CD14-positive monocyte (primary cell): ENCODE data around the gene LAMP1. TPM values are rescaled to one million over a fixed set of nuclear protein-coding genes. Genes with fewer than 3 reads are reported as not detected.

Experiments used
- DNase-seq, 3 donors: peaks; one replicate each; pipeline ENCODE4 v3.0.0-alpha.2; 2011 to 2022
- H2AFZ ChIP-seq: 2 replicates; pipeline ENCODE4 v1.6.0; 2012; ENCODE audit warnings: mild to moderate bottlenecking, low read depth, low read length, inconsistent platforms; ENCODE audit not compliant: insufficient read depth, poor library complexity, severe bottlenecking
- H3K27ac ChIP-seq, 2 donors: 1 replicate in 1 of 2; 2 replicates in 1 of 2; pipeline ENCODE4 v1.5.1; 2012 to 2013; ENCODE audit warnings: low read length in 2 of 2, control low read depth in 1 of 2, inconsistent platforms in 1 of 2, low read depth in 1 of 2, mild to moderate bottlenecking in 1 of 2
- H3K27me3 ChIP-seq, 2 donors: one replicate each; pipeline versions ENCODE4 v1.6.0 to v1.6.1; 2011 to 2013; ENCODE audit warnings: low read length in 2 of 2; ENCODE audit not compliant: control insufficient read depth in 2 of 2, insufficient read depth in 2 of 2
- H3K36me3 ChIP-seq, 2 donors: replicated peaks in 1 of 2; 1 replicate in 1 of 2; 2 replicates in 1 of 2; pipeline versions ENCODE4 v1.5.1 to v1.6.1; 2012 to 2013; ENCODE audit warnings: low read length in 2 of 2, control low read depth in 1 of 2, inconsistent platforms in 1 of 2, mild to moderate bottlenecking in 1 of 2; ENCODE audit not compliant: insufficient read depth in 2 of 2, control insufficient read depth in 1 of 2
- H3K4me1 ChIP-seq, 2 donors: 1 replicate in 1 of 2; 2 replicates in 1 of 2; pipeline versions ENCODE4 v1.5.1 to v1.6.1; 2012 to 2013; ENCODE audit warnings: low read length in 2 of 2, control low read depth in 1 of 2, inconsistent platforms in 1 of 2, mild to moderate bottlenecking in 1 of 2, moderate library complexity in 1 of 2; ENCODE audit not compliant: insufficient read depth in 2 of 2, control insufficient read depth in 1 of 2
- H3K4me2 ChIP-seq: replicated peaks from 2 replicates; pipeline ENCODE3; 2012; ENCODE audit warnings: low read length, moderate library complexity, mild to moderate bottlenecking; ENCODE audit not compliant: poor library complexity, severe bottlenecking; ENCODE audit errors: extremely low read depth
- H3K4me3 ChIP-seq, 3 experiments: fragments of 200-600 bp in 1 of 3; sonication (generic) in 1 of 3; replicated peaks in 1 of 3; 1 replicate in 2 of 3; 2 replicates in 1 of 3; pipeline ENCODE4 v1.5.1; 2011 to 2013; ENCODE audit warnings: low read length in 3 of 3, mild to moderate bottlenecking in 3 of 3, control low read depth in 2 of 3, low read depth in 2 of 3, inconsistent platforms in 1 of 3, moderate library complexity in 1 of 3
- H3K79me2 ChIP-seq: 2 replicates; pipeline ENCODE4 v1.6.0; 2012; ENCODE audit warnings: mild to moderate bottlenecking, control low read depth, inconsistent platforms, low read length, moderate library complexity; ENCODE audit not compliant: insufficient read depth
- H3K9ac ChIP-seq: 2 replicates; pipeline ENCODE4 v1.6.0; 2017; ENCODE audit warnings: low read length, mild to moderate bottlenecking; ENCODE audit not compliant: insufficient read depth, poor library complexity, severe bottlenecking
- H3K9me3 ChIP-seq, 2 donors: replicated peaks in 1 of 2; 1 replicate in 1 of 2; 2 replicates in 1 of 2; pipeline versions ENCODE4 v1.5.1 to v1.6.1; 2012 to 2013; ENCODE audit warnings: low read length in 2 of 2, control low read depth in 1 of 2; ENCODE audit not compliant: control insufficient read depth in 1 of 2, insufficient read depth in 1 of 2
- H4K20me1 ChIP-seq: 2 replicates; pipeline ENCODE4 v1.6.0; 2012; ENCODE audit warnings: mild to moderate bottlenecking, low read length, control low read depth, moderate library complexity; ENCODE audit not compliant: insufficient read depth
- H3K27ac Mint-ChIP-seq, 7 donors: one replicate each; pipeline ENCODE4 v1.8.0; 2020; ENCODE audit warnings: mild to moderate bottlenecking in 7 of 7, mixed read lengths in 7 of 7, moderate library complexity in 6 of 7, inconsistent platforms in 2 of 7
- H3K27me3 Mint-ChIP-seq, 3 donors: one replicate each; pipeline ENCODE4 v1.8.0; 2021 to 2022; ENCODE audit warnings: low read depth in 3 of 3, mild to moderate bottlenecking in 3 of 3, mixed read lengths in 3 of 3, moderate library complexity in 3 of 3, inconsistent platforms in 1 of 3
- H3K36me3 Mint-ChIP-seq, 2 donors: one replicate each; pipeline ENCODE4 v1.8.0; 2020; ENCODE audit warnings: mixed read lengths in 2 of 2, inconsistent platforms in 1 of 2, mild to moderate bottlenecking in 1 of 2
- H3K4me1 Mint-ChIP-seq: one replicate; pipeline ENCODE4 v1.8.0; 2020; ENCODE audit warnings: mild to moderate bottlenecking, mixed read lengths
- H3K4me3 Mint-ChIP-seq, 2 donors: one replicate each; pipeline ENCODE4 v1.8.0; 2020; ENCODE audit warnings: mild to moderate bottlenecking in 2 of 2, mixed read lengths in 2 of 2, moderate library complexity in 1 of 2
- H3K9me3 Mint-ChIP-seq, 7 donors: one replicate each; pipeline ENCODE4 v1.8.0; 2020 to 2022; ENCODE audit warnings: mixed read lengths in 7 of 7, mild to moderate bottlenecking in 6 of 7, moderate library complexity in 6 of 7, inconsistent platforms in 2 of 7
- CTCF ChIP-seq: fragments of 200-600 bp; IDR thresholded peaks from one replicate; pipeline ENCODE4 v1.8.0; 2022; ENCODE audit warnings: antibody characterized with exemption, mild to moderate bottlenecking
- WGBS: methylation state at CpG from one replicate; pipeline ENCODE4 v1.1.5; 2013; ENCODE audit warnings: missing lambda C conversion rate; ENCODE audit not compliant: insufficient coverage; 5-methylcytosine and 5-hydroxymethylcytosine counted together
- intact Hi-C, 2 donors: fragments of 100-400 bp; cut with micrococcal nuclease; formaldehyde crosslinking; loops; one replicate each; pipeline versions ENCODE4 v1.15.0 to v1.15.1; 2023
- polyA plus RNA-seq, 3 donors: library from polyadenylated mRNA; depleted of rRNA in 1 of 3; unstranded in 2 of 3; stranded (reverse) in 1 of 3; fragments of 300-500 nt in 2 of 3; fragments of >200 nt in 1 of 3; fragmentation: Illumina TruSeq in 2 of 3; gene quantifications; 1 replicate in 2 of 3; 2 replicates in 1 of 3; pipeline ENCODE4 v1.2.3, GENCODE V29; 2012 to 2021

LAMP1 gene
- polyA plus RNA-seq, 3 donors = 22.0 to 122 (median 24.5) TPM

GRCh38 chr13:113275387-113275786 is 21.7 kb upstream of the LAMP1 start:
- intact Hi-C loops = no loop called here
- Histone ChIP-seq H3K4me3 (no peak overlapping the region), H2AFZ (no peak overlapping the region), H3K27me3 (peaks cover 0 to 3% of the 10 kb centered on the region in 2 donors), H3K36me3 (no peaks in the 10 kb centered on the region), H3K4me2 (no peak overlapping the region), H3K79me2 (no peaks in the 10 kb centered on the region), H3K4me1 (peaks cover 34 to 40% of the 10 kb centered on the region in 2 donors), H4K20me1 (no peaks in the 10 kb centered on the region), H3K9me3 (peaks cover 0 to 3% of the 10 kb centered on the region in 2 donors), H3K27ac (no peak overlapping the region), H3K9ac (no peak overlapping the region)
- Mint-ChIP-seq H3K9me3 (peaks cover 0 to 16% (median 3%) of the 10 kb centered on the region in 7 donors), H3K4me3 (no peak overlapping the region), H3K4me1 (peaks cover 31% of the 10 kb centered on the region), H3K27ac (peak overlapping the region in 2 of 7 donors; percentile 14 to 38), H3K27me3 (peaks cover 4 to 9% (median 6%) of the 10 kb centered on the region in 3 donors), H3K36me3 (peaks cover 4 to 8% of the 10 kb centered on the region in 2 donors)
- WGBS = 19% methylated on average over 3 of the region's 3 CpGs
- TF ChIP-seq CTCF = peak; percentile 13
- DNase-seq = peak in 1 of 3 donors; percentile 37

- no peak for TF ChIP-seq CTCF
- intact Hi-C loops = no loop called here
These were observed 16.9 kb upstream of the LAMP1 start for GRCh38 chr13:113280126-113280525.

More at GRCh38 chr13:113280126-113280525, 16.9 kb upstream of the LAMP1 start:
- H2AFZ ChIP-seq = no peak overlapping the region
- no peak overlapping the region for H3K4me2 ChIP-seq
- Mint-ChIP-seq H3K9me3 (peaks cover 0 to 16% (median 3%) of the 10 kb centered on the region in 7 donors), H3K36me3 (no peaks in the 10 kb centered on the region), H3K27ac (no peak overlapping the region), H3K27me3 (peaks cover 14 to 20% (median 15%) of the 10 kb centered on the region in 3 donors), H3K4me3 (no peak overlapping the region), H3K4me1 (peaks cover 12% of the 10 kb centered on the region)
- H3K79me2 ChIP-seq = no peaks in the 10 kb centered on the region
- H3K9me3 ChIP-seq = peaks cover 0 to 3% of the 10 kb centered on the region in 2 donors
- peaks cover 9 to 16% of the 10 kb centered on the region in 2 donors for H3K4me1 ChIP-seq
- no peak overlapping the region for H3K4me3 ChIP-seq
- peaks cover 0 to 3% of the 10 kb centered on the region in 2 donors for H3K27me3 ChIP-seq
- H3K9ac ChIP-seq = no peak overlapping the region
- H3K36me3 ChIP-seq = no peaks in the 10 kb centered on the region
- H4K20me1 ChIP-seq = no peaks in the 10 kb centered on the region
- DNase-seq = no peak
- H3K27ac ChIP-seq = no peak overlapping the region
- no CpG with 5 or more reads among the region's 6 CpGs for WGBS
